K562 (cell line): Measurements from ENCODE around the gene PRRC2A. TPM values are rescaled to one million over a fixed set of nuclear protein-coding genes. Genes with fewer than 3 reads are reported as not detected.

Experiments
- ATF7 ChIP-seq: fragments of 450-650 bp; IDR thresholded peaks from 2 replicates; pipeline ENCODE4 v1.7.1; 2014; ENCODE audit warnings: mild to moderate bottlenecking, moderate library complexity
- BRD4 ChIP-seq: fragments of 200-600 bp; sonication (generic); IDR thresholded peaks from 2 replicates; pipeline ENCODE4 v1.6.1; 2017; ENCODE audit warnings: inconsistent platforms
- CHCHD3 ChIP-seq: fragments of 250-450 bp; sonication (Bioruptor Pico); IDR thresholded peaks from 2 replicates; pipeline ENCODE4 v2.1.2; 2022; ENCODE audit warnings: mild to moderate bottlenecking
- FOSL1 ChIP-seq: fragments of 200-800 bp; sonication (Bioruptor generic); conservative IDR thresholded peaks from 2 replicates; pipeline ENCODE4 v1.6.1; 2016; ENCODE audit warnings: missing genetic modification characterization, missing compliant biosample characterization
- HDAC6 ChIP-seq: IDR thresholded peaks from 2 replicates; pipeline ENCODE4 v1.6.1; 2012; ENCODE audit warnings: low read depth, mild to moderate bottlenecking, control low read depth, inconsistent platforms, low read length, moderate library complexity
- ILF3 ChIP-seq: fragments of 450-650 bp; IDR thresholded peaks from 2 replicates; pipeline ENCODE4 v1.6.1; 2018; ENCODE audit warnings: antibody characterized with exemption, mild to moderate bottlenecking, moderate library complexity, borderline replicate concordance
- NR1H2 ChIP-seq: sonication (generic); formaldehyde crosslinking; IDR thresholded peaks from 2 replicates; pipeline ENCODE4 v1.4.0; 2020; ENCODE audit warnings: mild to moderate bottlenecking, missing genetic modification reagents
- RHOXF2B ChIP-seq: fragments of 250-450 bp; sonication (Bioruptor Pico); conservative IDR thresholded peaks from 2 replicates; pipeline ENCODE4 v1.5.1; 2021
- SOX6 ChIP-seq: fragments of 450-650 bp; IDR thresholded peaks from 2 replicates; pipeline ENCODE4 v1.6.1; 2014; ENCODE audit warnings: mild to moderate bottlenecking
- SRSF3 ChIP-seq: fragments of 200-400 bp; formaldehyde crosslinking; IDR thresholded peaks from 2 replicates; pipeline ENCODE4 v1.6.1; 2016; ENCODE audit warnings: mild to moderate bottlenecking, low read length, moderate library complexity; ENCODE audit not compliant: insufficient read depth
- TBL1XR1 ChIP-seq, 2 experiments: IDR thresholded peaks; 2 replicates each; pipeline ENCODE4 v1.6.1; 2012; ENCODE audit warnings: improper control_type of control experiment in 2 of 2, low read length in 2 of 2, mild to moderate bottlenecking in 1 of 2
- U2AF2 ChIP-seq: fragments of 200-400 bp; formaldehyde crosslinking; optimal IDR thresholded peaks from 2 replicates; pipeline ENCODE3; 2017; ENCODE audit warnings: low read depth, mild to moderate bottlenecking, low read length
- ZKSCAN1 ChIP-seq: fragments of 150-350 bp; IDR thresholded peaks from 2 replicates; pipeline ENCODE4 v1.6.1; 2016; ENCODE audit warnings: low read depth, low read length
- ZNF165 ChIP-seq: fragments of 250-450 bp; sonication (Bioruptor Pico); IDR thresholded peaks from 2 replicates; pipeline ENCODE4 v1.4.0; 2020; ENCODE audit warnings: borderline replicate concordance
- polyA plus RNA-seq, 8 experiments: library from polyadenylated mRNA; depleted of rRNA in 4 of 8; stranded (reverse) in 5 of 8; unstranded in 3 of 8; fragments of >200 nt; fragmentation: Nextera tagmentation in 2 of 8; fragmentation: Illumina TruSeq in 1 of 8; extraction: Ambion mirVana in 2 of 8; extraction: Trizol in 1 of 8; gene quantifications; 2 replicates each; pipeline versions ENCODE4 v1.2.1 to v1.2.3, GENCODE V29; 2011 to 2014; ENCODE audit warnings: inconsistent platforms in 1 of 8, missing spikeins in 1 of 8
- total RNA-seq, 7 experiments: library from RNA; depleted of rRNA in 6 of 7; stranded (reverse); fragments of >200 nt in 6 of 7; fragmentation: Illumina TruSeq in 2 of 7; extraction: Trizol in 2 of 7; gene quantifications; 2 replicates each; pipeline versions ENCODE4 v1.2.1 to v1.2.3, GENCODE V29; 2011 to 2021; ENCODE audit warnings: low replicate concordance in 1 of 7
- TF ChIP-seq, protein P1 (sequence below): fragments of 250-450 bp; sonication (Bioruptor Pico); IDR thresholded peaks from 2 replicates; pipeline ENCODE4 v1.8.0; 2022; ENCODE audit warnings: moderate library complexity, mild to moderate bottlenecking, inconsistent platforms
- TF ChIP-seq, protein P2 (sequence below): sonication (generic); formaldehyde crosslinking; IDR thresholded peaks from 2 replicates; pipeline ENCODE4 v1.8.1; 2023; ENCODE audit warnings: mild to moderate bottlenecking, missing genetic modification reagents
- TF ChIP-seq, protein P3 (sequence below), 2 experiments: fragments of 150-350 bp in 1 of 2; IDR thresholded peaks; 2 replicates each; pipeline ENCODE4 v1.6.1; 2012 to 2016; ENCODE audit warnings: low read depth in 2 of 2, low read length in 2 of 2, mild to moderate bottlenecking in 1 of 2, moderate library complexity in 1 of 2

Gene PRRC2A
- total and polyA plus RNA-seq, 9 of the 15 experiments (the other 6 are each of a cell fraction or from before 2014, with no cell fraction given) = 1.0 to 332 (median 63.0) TPM

DNA sequence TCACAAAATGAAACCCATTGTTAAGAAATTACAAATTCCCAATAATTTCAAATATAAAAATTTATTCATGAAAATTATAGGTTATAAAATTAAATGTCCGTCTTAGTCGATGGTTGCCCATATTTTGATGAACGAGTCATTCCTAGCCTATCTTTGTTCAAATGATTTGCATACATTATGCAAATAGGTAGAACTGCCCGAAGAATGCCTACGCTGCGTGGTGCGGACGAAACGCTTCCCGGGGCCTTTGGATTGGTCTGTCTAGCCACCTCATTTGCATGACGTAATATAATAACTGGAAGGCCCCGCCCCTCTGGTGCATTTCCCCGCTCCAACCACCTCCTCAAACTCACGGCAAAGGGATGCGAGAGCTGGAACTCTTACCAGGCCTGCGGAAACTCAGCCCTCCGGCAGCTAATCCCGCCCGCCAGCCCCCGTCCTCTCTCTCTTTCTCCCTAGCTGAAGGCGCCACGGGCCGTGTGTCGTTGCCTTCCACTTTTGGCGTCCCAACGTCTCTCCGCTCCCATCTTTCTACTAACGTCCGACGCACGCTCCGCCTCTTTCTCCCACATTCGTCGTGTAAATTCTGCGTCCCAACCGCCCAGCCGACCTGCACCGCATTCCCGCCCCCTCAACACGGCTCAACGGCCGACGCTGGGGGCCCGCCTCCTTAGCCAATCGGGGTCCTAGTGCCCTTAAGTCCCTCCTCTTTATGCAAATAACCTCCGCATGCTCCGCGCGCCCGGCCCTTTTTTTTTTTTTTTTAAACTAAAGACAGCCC is 520 bp upstream of the PRRC2A start (continued):
- TF ChIP-seq FOSL1 = peak; percentile 72
- no peak for TF ChIP-seq BRD4
- TF ChIP-seq RHOXF2B (CRISPR knock-in tag) = peak; percentile 90
- TF ChIP-seq ZKSCAN1 = peak; percentile 43; the same call in 1 of the 2 replicates
- peak; percentile 100 for TF ChIP-seq ATF7
- TF ChIP-seq NR1H2 (CRISPR knock-in tag) = no peak
- TF ChIP-seq HDAC6 = no peak
- TF ChIP-seq ZNF165 (CRISPR knock-in tag) = peak; percentile 82; the same call in 1 of the 2 replicates
- TF ChIP-seq, protein P1, sequence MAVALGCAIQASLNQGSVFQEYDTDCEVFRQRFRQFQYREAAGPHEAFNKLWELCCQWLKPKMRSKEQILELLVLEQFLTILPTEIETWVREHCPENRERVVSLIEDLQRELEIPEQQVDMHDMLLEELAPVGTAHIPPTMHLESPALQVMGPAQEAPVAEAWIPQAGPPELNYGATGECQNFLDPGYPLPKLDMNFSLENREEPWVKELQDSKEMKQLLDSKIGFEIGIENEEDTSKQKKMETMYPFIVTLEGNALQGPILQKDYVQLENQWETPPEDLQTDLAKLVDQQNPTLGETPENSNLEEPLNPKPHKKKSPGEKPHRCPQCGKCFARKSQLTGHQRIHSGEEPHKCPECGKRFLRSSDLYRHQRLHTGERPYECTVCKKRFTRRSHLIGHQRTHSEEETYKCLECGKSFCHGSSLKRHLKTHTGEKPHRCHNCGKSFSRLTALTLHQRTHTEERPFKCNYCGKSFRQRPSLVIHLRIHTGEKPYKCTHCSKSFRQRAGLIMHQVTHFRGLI (CRISPR knock-in tag) = no peak
- TF ChIP-seq, protein P2, sequence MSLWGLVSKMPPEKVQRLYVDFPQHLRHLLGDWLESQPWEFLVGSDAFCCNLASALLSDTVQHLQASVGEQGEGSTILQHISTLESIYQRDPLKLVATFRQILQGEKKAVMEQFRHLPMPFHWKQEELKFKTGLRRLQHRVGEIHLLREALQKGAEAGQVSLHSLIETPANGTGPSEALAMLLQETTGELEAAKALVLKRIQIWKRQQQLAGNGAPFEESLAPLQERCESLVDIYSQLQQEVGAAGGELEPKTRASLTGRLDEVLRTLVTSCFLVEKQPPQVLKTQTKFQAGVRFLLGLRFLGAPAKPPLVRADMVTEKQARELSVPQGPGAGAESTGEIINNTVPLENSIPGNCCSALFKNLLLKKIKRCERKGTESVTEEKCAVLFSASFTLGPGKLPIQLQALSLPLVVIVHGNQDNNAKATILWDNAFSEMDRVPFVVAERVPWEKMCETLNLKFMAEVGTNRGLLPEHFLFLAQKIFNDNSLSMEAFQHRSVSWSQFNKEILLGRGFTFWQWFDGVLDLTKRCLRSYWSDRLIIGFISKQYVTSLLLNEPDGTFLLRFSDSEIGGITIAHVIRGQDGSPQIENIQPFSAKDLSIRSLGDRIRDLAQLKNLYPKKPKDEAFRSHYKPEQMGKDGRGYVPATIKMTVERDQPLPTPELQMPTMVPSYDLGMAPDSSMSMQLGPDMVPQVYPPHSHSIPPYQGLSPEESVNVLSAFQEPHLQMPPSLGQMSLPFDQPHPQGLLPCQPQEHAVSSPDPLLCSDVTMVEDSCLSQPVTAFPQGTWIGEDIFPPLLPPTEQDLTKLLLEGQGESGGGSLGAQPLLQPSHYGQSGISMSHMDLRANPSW = peak; percentile 75; the same call in 1 of the 2 replicates
- no peak for TF ChIP-seq U2AF2
- TF ChIP-seq TBL1XR1 (IDR thresholded peaks at IDR 0.05; ENCODE audit: low read length in 2 of 2) = peak; percentile 52 to 84; a peak in 2 of 4 replicates
- no peak for TF ChIP-seq ILF3
- TF ChIP-seq CHCHD3 = peak; percentile 80; the same call in 1 of the 2 replicates
- TF ChIP-seq, protein P3, sequence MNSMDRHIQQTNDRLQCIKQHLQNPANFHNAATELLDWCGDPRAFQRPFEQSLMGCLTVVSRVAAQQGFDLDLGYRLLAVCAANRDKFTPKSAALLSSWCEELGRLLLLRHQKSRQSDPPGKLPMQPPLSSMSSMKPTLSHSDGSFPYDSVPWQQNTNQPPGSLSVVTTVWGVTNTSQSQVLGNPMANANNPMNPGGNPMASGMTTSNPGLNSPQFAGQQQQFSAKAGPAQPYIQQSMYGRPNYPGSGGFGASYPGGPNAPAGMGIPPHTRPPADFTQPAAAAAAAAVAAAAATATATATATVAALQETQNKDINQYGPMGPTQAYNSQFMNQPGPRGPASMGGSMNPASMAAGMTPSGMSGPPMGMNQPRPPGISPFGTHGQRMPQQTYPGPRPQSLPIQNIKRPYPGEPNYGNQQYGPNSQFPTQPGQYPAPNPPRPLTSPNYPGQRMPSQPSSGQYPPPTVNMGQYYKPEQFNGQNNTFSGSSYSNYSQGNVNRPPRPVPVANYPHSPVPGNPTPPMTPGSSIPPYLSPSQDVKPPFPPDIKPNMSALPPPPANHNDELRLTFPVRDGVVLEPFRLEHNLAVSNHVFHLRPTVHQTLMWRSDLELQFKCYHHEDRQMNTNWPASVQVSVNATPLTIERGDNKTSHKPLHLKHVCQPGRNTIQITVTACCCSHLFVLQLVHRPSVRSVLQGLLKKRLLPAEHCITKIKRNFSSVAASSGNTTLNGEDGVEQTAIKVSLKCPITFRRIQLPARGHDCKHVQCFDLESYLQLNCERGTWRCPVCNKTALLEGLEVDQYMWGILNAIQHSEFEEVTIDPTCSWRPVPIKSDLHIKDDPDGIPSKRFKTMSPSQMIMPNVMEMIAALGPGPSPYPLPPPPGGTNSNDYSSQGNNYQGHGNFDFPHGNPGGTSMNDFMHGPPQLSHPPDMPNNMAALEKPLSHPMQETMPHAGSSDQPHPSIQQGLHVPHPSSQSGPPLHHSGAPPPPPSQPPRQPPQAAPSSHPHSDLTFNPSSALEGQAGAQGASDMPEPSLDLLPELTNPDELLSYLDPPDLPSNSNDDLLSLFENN (IDR thresholded peaks at IDR 0.05; ENCODE audit: low read depth in 2 of 2, low read length in 2 of 2) = peak in 1 of 2 experiments; percentile 47; a peak in 1 of 4 replicates
- no peak for TF ChIP-seq SRSF3
- TF ChIP-seq SOX6 = peak; percentile 56; the same call in 1 of the 2 replicates
